GM19025 (cell line): ENCODE data around the gene LIPG.
"Not testable (repeated sequence)": the region's sequence is repeated elsewhere in the genome, so short reads cannot be mapped to it uniquely, and the experiment has no call there.

ENCODE experiments used
- ATAC-seq: cut with Tn5 transposase; IDR thresholded peaks from one replicate; pipeline ENCODE4 v1.9.1; 2021; ENCODE audit warnings: mild to moderate bottlenecking, low read depth, moderate library complexity; ENCODE audit not compliant: unreplicated experiment

The LIPG gene

DNA sequence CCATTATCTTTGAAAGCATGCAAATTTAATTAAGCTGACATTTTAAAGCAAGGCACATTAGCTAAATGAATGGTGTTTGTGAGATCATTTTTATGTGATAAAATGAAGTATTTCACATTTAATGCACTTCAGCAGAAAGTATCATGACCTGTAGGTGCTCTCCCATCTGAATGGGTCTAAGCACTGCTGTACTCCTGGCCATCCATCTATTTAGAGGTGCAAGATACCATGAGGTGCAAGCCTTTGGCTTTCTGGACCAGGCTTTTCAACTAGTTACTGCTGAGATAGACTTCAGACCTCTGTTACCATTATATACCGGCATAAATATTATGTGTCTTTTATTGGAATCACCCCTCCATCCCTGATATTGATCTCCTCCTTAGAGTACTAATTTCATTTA is 15.6 kb upstream of the LIPG start:
- no peak for ATAC-seq

DNA sequence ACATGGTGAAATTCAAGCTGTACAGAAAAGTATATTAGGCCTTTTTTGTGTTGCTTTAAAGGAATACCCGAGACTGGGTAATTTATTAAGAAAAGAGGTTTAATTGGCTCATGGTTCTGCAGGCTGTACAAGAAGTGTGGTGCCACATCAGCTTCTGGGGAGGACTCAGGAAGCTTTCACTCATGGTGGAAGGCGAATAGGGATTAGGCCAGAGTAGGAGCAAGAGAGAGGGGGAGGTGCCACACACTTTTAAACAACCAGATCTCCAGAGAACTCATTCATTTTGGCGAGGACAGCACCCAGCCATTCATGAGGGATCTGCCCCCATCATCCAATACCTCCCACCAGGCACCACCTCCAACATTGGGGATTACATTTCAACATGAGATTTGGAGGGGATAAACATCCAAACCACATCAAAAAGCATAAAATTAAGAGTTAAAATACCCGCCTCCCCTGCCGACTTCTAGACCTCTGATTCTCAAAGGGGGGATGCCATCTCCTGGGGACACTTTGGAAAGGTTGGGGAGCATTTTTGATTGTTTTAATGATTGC is 15.1 kb upstream of the LIPG start:
- no peak for ATAC-seq

DNA sequence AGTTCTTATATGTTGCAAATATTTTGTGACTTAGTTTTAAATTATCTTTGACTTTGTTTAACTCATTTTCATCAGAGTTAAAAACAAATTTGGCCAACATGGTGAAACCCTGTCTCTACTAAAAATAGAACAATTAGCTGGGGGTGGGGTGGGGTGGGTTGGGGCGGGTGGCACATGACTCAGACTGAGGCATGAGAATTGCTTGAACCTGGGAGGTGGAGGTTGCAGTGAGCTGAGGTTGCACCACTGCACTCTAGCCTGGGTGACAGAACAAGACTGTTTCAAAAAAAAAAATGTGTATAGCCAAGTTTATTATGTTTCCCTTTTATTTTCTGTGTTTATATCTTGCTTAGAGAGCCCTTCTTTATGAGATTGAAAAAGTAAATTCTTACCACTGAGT is 14.2 kb upstream of the LIPG start:
- no peak for ATAC-seq

DNA sequence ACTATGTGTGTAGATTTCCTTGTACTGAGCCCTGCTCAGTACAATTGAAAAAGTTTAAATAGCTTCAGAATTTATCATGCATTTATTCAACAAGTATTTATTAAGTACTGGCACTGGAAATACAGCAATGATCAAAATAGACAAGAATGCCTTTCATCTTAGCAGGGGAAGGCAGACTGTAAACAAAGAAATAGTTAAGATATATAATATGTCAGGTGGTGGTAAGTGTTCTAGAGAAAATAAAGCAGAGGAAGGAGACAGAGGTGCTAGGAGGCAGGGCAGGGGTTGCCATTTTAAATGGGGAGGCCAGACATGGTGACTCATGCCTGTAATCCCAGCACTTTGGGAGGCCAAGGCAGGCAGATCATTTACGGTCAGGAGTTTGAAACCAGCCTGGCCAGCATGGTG is 13.6 kb upstream of the LIPG start:
- ATAC-seq: no peak

DNA sequence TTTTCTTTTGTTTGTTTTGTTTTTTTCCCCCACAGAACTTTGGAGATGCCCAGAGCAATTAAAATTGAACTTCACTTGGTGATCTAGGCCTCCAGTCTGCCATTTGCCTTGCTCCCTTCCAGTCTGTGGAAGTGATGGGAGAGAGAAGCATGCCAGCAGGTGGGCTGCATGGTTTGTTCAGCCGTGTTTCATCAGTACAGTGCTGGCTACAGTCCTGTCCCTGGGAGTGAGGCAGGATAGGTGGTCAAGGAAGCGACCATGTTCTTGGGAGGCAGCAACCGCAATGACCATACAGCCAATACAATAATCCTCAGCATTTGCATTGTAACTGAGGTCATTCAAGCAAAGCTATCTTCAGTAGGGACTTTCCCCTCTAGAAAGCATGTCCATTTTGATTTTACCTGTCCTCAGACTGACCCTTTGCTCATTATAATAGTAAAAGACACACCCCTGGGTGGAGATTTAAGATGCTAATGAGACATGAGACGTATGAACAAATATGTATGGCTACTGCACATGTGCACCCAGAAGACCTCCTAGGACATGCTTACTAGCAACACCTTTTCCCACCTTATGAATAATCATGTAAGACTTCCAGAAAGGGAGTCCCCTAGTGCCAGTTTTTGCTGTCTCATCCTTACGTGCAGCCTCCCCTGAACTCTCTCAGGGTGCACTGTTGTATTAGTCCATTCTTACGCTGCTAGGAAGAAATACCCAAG is 11.1 kb upstream of the LIPG start:
- ATAC-seq: no peak

DNA sequence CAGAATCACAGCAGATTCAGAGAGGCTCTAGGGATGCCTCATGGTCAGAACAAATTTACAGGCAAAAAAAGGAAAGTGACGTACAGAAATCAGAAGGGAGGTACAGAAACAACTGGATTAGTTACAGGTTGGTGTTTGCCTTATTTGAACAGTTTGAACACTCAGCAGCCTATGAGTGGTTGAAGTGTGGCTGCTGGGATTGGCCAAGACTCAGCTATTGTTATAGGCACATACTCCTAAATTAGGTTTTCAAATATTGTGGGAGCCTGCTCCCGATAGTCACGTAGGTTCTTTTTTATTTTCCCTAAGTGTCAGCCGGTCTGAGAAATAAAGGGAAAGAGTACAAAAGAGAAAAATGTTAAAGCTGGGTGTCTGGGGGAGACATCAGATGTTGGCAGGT is 8.9 kb upstream of the LIPG start:
- ATAC-seq: no peak

DNA sequence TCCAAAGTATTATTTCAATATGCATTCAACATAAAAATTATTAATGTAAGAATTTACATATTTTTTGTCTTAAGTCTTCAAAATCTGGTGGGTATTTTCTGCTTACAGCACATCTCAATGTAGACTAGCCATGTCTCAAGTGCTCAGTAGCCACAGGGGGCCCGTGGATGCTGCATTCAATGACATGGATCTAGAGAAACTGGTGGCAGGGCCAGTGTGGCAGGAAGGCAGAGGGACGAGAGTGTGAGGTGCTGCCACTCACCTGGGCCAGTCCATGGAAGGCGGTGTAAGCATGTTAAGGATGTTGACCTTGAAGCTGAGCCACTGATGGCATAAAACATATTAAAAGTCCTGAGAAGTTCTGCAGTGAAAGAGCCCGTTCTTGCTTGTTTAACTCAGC is 6.2 kb upstream of the LIPG start:
- ATAC-seq: no peak

DNA sequence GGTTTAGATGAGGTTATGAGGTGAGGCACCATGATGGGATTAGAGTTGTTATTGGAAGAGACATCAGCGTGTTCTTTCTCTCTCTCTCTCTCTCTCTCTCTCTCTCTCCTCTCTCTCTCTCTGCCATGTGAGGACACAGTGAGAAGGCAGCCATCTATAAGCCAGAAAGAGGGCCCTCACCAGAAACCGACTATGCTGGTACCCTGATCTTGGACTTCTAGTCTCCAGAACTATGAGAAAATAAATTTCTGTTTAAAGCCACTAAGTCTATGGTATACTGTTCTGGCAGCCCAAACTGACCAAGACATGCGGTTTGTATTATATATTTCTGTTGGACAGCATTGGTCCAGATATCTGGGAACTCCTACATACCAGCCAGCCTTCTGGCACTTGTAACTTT is 3.5 kb upstream of the LIPG start:
- ATAC-seq: no peak

DNA sequence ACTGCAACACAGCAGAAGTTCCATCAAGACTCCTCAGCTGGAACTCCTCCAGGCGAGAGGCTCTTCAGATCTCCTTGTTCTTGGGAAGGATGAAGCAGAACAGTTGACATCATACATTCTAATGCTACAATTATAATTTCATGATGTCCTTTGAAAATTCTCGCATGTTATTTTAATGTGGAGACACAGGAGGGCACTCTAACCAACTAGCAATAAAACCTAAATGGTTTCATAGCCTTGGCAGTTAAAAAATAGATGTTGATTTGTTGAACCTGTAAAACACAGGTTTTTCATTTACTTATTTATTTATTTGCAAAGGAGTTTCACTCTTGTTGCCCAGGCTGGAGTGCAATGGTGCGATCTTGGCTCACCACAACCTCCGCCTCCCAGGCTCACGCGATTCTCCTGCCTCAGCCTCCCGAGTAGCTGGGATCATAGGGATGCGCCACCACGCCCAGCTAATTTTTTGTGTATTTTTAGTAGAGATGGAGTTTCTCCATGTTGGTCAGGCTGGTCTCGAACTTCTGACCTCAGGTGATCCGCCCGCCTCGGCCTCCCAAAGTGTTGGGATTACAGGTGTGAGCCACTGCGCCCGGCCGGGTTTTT is 2.4 kb upstream of the LIPG start:
- ATAC-seq: not testable (repeated sequence)

DNA sequence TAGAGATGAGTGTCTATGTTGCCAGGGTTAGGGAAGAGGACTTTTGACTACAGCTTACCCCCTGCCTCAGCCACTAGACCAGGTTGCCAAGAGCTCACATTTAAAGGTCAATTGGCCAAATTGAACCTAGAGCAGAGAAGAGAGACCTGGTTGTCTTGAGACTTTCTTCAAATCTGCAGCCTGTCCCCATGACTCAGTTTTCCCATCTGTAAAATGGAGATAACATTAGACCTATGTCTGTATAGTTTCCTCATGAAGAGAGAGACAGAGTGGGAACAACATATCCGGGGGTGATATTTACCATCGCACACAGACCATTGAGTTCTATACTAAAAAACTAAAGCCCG is 1.6 kb upstream of the LIPG start:
- ATAC-seq: no peak

DNA sequence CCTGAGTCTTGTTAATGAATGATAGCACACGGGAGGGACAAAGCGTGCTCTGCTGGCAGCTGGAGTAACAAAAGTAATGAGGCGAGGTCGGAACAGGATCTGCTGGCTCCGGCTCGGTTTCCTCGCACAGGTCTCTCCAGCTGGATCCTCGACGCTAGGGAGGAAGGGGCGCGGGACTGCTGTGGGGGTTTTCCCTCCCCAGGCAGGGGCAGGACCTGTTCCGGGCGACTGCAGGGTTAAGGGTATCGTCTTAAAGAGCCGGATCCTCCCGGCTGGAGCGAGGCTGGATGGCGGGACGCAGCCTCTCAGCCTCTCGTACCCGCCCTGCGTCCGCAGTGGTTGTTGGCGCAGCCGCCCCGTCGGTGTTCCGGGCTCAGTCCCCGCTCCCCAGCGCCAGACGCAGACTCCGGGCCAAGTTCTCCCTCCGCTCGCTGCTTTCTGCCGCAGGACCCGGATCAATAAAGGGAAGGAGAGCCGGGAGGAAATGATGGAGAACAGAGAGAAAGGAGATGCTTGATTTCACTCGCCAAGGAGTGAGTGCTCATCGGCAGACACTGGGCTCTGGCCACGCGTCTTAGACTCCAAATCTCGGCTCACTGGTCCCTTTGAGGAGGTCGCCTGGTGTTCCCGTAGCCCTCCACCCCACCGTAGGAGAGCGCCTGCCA is 1.1 kb upstream of the LIPG start:
- ATAC-seq: no peak

DNA sequence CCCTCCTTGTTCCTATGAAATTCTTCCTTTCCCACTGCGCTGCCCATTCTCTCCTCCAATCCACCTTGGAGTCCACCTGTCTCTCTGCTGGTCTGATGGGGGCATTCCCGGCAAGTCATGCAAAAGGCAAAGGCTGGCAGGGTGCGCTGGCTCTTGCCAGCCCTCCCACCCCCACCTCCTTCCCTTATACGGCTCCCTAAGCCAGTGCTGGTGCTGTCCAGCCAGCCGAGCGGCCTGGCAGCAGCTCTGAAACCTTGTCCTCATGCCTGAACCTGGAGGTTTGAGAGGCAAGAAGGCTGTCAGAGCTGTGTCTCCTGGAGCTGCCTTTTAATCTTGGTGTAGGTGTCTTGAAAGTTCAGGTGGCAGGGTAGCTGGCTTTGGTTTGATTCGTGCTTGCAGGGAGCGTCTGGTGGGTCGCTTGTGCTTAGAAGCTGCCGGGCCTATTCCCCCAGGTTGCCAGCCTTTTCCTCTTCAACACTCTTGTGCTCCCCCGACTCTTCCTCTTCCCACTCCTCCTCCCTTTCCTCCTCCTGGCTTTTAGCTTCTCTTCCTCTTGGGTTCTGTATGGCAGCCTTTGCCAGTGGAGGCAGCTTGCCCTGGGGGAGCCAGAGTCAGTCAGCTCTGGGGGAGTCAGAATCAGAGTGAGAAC is 748 bp downstream of the LIPG start:
- ATAC-seq: no peak

DNA sequence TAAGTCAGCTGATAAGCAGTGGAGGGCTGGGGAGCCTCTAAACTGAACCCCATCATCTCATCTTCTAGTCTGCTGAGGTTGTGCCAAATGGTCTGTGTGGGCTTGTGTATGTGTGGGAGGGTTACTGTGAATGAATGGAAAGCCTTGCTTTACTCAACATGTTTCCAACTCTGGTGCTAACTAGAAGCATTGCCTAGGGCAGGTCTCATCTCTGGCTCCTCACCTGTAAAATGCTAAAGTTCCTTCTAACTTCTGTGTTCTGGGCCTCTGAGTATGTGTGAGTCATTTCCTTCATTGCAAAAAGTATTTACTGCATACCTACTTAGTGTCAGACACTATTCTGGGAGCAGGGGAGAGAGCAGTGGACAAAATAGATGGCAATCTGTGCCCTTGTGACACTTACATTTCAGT is 1.3 kb downstream of the LIPG start:
- no peak for ATAC-seq

DNA sequence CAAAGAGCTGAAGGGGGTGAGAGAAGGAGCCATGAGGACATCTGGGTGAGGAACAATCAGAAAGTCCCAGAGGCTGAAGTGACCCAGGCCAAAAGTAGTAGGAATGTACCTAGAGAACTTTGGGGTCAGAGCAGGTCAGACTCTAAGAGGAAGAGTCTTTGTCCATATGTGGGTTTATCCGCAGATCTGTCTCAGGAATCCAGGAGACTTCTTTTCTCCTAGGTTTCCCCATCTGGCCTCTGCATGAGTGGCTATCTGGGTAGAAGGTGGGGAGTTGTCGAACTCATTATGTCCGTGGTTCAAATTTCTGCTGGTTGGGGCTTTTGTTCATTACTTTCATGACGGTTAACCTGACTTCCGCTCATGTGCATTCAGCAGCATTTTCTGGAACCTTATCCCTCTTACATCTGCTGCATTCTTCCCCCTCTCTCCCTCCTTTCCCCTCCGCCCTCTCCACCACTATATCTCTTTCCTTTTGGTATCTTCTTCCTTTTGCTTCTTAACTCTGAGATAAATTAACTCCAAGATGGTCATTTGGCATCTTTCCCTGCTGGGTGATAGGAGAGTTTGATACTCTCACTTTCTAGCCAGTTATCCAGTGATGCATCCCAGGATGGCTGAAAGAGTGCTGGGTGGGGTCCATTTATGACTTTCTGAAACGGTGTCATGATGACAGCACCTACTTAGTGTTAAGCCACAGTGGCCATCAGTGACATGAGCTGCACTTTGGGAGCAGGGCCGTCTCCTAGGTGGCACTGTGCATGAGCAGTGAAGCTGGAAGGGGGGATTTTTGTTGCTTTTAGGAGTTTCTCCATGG is 2.1 kb downstream of the LIPG start:
- ATAC-seq: no peak

DNA sequence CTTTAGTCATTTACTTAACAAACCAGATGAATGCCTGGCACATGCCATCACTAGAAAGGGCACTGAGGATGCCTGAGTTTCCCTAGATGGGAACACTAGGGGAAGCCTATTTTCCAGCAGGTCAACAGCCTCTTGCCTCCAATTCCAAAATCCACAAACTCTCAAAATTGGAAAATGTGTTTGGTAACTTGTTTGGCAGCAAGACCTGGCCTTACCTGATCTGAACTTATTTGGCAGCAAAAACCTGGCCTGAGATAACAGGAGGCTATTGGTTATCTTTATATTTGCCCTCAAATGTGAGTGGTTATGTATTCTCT is 2.6 kb downstream of the LIPG start:
- no peak for ATAC-seq

DNA sequence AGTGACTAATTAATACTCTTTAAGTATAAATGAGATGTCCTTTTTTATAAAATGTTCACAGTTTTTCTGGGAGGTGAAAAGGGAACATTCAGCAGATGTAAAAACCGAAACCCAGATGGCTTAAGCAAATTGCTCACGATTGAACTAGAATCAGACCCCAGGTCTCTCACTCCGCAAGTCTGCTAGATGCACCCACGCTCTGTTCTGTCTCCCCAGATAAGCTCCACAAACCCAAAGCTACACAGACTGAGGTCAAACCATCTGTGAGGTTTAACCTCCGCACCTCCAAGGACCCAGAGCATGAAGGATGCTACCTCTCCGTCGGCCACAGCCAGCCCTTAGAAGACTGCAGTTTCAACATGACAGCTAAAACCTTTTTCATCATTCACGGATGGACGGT is 3.2 kb downstream of the LIPG start:
- no peak for ATAC-seq

DNA sequence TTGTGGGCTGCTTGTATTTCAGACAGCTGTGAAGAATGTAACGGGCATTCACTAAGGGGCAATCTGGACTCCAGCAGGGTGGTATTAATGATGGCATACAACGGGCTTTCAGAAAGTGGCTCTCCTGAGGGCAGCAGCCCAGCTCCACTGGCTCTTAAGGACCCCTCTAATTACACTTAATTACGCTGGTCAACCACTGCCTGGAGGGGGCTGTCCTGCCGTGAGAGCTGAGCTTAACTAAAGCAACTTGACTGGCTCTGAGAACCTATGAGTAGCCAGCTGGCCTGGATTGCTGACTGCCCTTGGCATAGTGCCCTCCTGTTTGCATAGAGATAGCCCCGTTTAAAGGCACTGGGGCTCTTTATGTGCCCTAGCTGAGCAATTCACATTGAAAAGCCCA is 3.8 kb downstream of the LIPG start:
- ATAC-seq: no peak

DNA sequence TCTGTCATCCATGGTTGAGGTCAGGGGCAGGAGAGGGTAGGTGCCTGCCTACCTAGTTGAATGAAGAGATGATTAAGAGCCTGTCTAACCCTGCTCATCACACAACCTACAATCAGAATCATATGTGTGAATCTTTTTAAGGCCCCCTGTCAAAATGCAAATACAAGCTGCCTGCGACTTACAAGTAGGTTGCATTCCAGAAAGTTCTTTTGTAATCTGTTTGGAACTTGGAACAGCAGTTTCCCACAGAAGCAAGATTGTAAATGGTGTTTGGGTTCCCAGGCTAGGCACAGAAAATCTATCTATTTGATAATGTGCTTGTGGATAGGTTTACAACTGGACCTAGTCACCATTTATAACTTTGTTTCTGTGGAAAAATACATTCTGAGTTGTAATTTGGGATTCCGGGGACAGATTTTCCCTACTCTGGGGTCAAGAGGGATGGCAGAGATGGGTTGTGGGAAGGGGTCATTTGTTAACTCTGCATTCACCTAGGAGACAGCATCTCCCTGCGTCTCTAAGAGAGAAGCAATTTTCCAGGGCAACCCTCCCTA is 4.4 kb downstream of the LIPG start:
- no peak for ATAC-seq

DNA sequence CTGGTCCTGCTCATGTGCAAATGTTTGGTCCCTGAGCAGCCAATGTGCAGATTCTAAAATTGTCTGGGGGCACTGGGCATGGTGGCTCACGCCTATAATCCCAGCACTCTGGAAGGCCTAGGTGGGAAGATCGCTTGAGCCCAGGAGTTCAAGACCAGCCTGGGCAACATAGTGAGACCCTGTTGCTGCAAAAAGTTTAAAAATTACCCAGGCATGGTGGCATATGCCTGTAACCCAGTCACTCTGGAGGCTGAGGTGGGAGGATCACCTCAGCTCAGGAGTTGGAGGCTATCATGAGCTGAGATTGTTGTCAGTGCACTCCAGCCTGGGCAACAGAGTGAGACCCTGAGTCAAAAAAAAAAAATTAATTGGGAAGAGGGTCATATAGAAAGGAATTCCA is 5.1 kb downstream of the LIPG start:
- no peak for ATAC-seq

DNA sequence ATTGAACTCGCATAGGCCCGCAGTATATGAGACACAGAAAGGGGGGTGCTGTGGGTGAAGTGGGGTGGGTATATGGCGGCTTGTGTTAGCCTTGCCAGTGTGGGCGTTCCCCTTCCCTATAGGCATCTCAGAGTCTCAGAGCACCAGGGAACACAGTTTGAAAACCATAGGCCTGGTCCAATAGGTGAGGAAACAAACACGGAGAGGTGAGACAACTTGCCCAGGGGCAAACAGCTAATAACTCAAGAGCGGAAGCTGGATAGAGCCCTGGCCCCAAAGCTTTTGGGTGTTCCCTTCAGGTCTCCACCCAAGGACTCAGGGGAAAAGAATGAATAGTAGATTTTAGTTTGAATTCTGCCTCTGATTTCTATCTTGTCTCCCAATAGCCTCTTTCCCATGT is 7.9 kb downstream of the LIPG start:
- ATAC-seq: no peak
